ENCODE data around the gene GLYATL2. TPM values are rescaled to one million over a fixed set of nuclear protein-coding genes. Genes with fewer than 3 reads are reported as not detected.

GLYATL2 gene
- total RNA-seq, 4 donors from 2014 or later, result not detected

DNA sequence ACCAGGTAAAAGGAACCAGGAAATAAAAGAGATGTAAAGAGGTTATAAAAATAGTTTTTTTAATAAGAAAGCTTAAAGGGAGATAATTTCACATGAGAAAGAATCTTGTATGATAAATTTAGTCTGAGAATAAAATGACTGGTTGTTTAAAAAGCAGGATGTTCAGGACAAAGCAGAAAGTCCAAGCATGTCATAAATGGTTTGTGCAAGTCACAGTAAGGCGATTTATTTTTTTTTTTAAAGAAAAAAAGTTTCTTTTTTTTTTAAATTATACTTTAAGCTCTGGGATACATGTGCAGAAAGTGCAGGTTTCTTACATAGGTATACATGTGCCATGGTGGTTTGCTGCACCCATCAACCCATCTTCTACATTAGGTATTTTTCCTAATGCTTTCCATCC lies 30.8 kb downstream of the GLYATL2 start:
- no peak overlapping the region for H3K4me3 ChIP-seq
- TF ChIP-seq POLR2A (IDR thresholded peaks at IDR 0.05), result no peak
- TF ChIP-seq, protein P1, sequence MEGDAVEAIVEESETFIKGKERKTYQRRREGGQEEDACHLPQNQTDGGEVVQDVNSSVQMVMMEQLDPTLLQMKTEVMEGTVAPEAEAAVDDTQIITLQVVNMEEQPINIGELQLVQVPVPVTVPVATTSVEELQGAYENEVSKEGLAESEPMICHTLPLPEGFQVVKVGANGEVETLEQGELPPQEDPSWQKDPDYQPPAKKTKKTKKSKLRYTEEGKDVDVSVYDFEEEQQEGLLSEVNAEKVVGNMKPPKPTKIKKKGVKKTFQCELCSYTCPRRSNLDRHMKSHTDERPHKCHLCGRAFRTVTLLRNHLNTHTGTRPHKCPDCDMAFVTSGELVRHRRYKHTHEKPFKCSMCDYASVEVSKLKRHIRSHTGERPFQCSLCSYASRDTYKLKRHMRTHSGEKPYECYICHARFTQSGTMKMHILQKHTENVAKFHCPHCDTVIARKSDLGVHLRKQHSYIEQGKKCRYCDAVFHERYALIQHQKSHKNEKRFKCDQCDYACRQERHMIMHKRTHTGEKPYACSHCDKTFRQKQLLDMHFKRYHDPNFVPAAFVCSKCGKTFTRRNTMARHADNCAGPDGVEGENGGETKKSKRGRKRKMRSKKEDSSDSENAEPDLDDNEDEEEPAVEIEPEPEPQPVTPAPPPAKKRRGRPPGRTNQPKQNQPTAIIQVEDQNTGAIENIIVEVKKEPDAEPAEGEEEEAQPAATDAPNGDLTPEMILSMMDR (IDR thresholded peaks at IDR 0.05), result no peak
- no peaks in the 10 kb centered on the region for H3K36me3 ChIP-seq
- H3K4me1 ChIP-seq, result no peaks in the 10 kb centered on the region
- DNase-seq, result no peak
- H3K27ac ChIP-seq, result no peak overlapping the region
- peaks cover 0 to 17% (median 5%) of the 10 kb centered on the region in 4 donors for H3K9me3 ChIP-seq
- H3K27me3 ChIP-seq, result no peaks in the 10 kb centered on the region

GRCh38 chr11:58811499-58811898 lies 33.0 kb downstream of the GLYATL2 start:
- no peak overlapping the region for H3K27ac ChIP-seq
- TF ChIP-seq, protein P1 (IDR thresholded peaks at IDR 0.05), result no peak
- no peak for TF ChIP-seq POLR2A (IDR thresholded peaks at IDR 0.05)
- H3K4me1 ChIP-seq, result no peaks in the 10 kb centered on the region
- no peaks in the 10 kb centered on the region for H3K36me3 ChIP-seq
- H3K4me3 ChIP-seq, result no peak overlapping the region
- H3K27me3 ChIP-seq, result no peaks in the 10 kb centered on the region
- no peak for DNase-seq
- H3K9me3 ChIP-seq, result peaks cover 0 to 17% (median 5%) of the 10 kb centered on the region in 4 donors

DNA sequence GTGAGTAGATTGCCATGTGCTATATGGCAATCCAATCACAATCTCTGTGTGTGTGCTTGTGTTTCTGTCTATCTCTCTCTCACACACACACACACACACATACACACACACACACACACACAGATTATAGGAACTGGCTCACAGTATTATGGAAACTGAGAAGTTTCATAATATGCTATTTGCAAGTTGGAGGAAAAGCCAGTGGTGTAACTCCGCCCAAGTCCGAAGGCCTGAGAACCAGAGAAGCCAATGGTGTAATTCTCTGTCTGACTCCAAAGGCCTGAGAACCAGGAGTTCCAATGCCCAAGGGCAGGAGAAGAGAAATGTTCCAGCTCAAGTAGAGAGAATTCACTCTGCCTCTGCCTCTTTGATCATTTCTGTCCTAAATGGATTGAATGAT lies 37.2 kb downstream of the GLYATL2 start:
- H3K27me3 ChIP-seq, result no peaks in the 10 kb centered on the region
- H3K9me3 ChIP-seq, result no peaks in the 10 kb centered on the region
- H3K27ac ChIP-seq, result no peak overlapping the region
- TF ChIP-seq POLR2A (IDR thresholded peaks at IDR 0.05), result no peak
- TF ChIP-seq, protein P1 (IDR thresholded peaks at IDR 0.05), result no peak
- H3K36me3 ChIP-seq, result no peaks in the 10 kb centered on the region
- H3K4me1 ChIP-seq, result no peaks in the 10 kb centered on the region
- DNase-seq, result no peak
- no peak overlapping the region for H3K4me3 ChIP-seq

DNA sequence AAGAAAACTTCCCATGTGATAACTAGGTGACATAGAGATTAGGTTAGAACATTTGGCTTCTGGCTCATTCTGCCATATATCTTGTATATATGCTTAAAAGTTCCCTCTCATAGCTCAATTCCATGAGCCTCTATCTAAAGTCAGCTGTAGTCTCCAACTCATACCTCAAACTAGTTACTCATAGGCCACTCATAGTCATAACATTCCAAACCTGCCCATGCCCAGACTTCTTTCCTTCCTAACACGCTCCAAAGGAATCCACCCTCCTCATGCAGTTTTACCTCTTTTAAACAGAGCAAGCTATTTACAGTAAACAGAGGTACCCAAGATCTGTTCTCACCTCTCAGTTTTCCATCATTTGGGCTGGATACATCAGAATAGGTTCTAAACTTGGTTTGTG lies 39.4 kb downstream of the GLYATL2 start:
- no peak overlapping the region for H3K4me3 ChIP-seq
- no peak for TF ChIP-seq POLR2A (IDR thresholded peaks at IDR 0.05)
- TF ChIP-seq, protein P1 (IDR thresholded peaks at IDR 0.05), result no peak
- DNase-seq, result no peak
- no peaks in the 10 kb centered on the region for H3K4me1 ChIP-seq
- H3K36me3 ChIP-seq, result no peaks in the 10 kb centered on the region
- no peaks in the 10 kb centered on the region for H3K27me3 ChIP-seq
- no peak overlapping the region for H3K27ac ChIP-seq
- H3K9me3 ChIP-seq, result no peaks in the 10 kb centered on the region

GRCh38 chr11:58801974-58802545 lies 42.4 kb downstream of the GLYATL2 start:
- Histone ChIP-seq H3K9me3 (no peaks in the 10 kb centered on the region), H3K27ac (no peak overlapping the region), H3K36me3 (no peaks in the 10 kb centered on the region), H3K27me3 (no peaks in the 10 kb centered on the region), H3K4me1 (no peaks in the 10 kb centered on the region), H3K4me3 (no peak overlapping the region)
- TF ChIP-seq, protein P1 (IDR thresholded peaks at IDR 0.05), result no peak
- no peak for TF ChIP-seq POLR2A (IDR thresholded peaks at IDR 0.05)
- DNase-seq, result no peak

GRCh38 chr11:58801302-58801701 lies 43.2 kb downstream of the GLYATL2 start:
- Histone ChIP-seq H3K9me3 (no peaks in the 10 kb centered on the region), H3K4me3 (no peak overlapping the region), H3K27ac (no peak overlapping the region), H3K27me3 (no peaks in the 10 kb centered on the region), H3K36me3 (no peaks in the 10 kb centered on the region), H3K4me1 (no peaks in the 10 kb centered on the region)
- DNase-seq, result no peak
- no peak for TF ChIP-seq POLR2A (IDR thresholded peaks at IDR 0.05)
- TF ChIP-seq, protein P1 (IDR thresholded peaks at IDR 0.05), result no peak

All from Peyer's patch (tissue), 4 donors.